ENCODE results near the gene PRKN.
A peak's percentile ranks its signal among the peaks of the same experiment; 100 is the strongest.

PRKN gene

DNA sequence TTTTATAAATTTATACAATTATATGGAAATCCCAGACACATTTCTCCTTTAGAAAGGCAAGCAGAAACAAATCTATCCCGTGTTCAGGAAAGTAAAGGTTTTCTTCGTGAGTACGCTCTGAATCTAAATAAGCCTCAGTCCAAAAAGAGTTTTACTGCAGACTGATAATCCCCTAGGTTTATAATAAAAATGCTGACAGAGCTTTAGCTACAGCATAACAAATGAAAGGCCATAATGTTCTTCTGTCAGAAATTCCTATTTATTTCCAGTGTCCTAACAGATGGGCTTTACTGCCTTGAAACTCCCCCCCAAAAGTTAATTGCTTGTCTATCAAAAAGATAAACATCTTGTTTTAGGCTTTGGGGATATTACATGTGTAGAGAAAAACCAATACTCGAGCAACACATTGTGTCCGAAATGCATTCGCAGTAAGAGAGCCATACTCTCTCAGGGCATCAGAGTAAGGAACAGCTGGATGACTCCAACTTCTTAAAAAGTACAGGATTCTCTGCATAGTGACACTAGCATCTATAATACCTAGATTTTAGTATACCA lies 109.0 kb downstream of the PRKN start:
- no peak for DNase-seq (ENCODE audit: low read depth, low spot score)

DNA sequence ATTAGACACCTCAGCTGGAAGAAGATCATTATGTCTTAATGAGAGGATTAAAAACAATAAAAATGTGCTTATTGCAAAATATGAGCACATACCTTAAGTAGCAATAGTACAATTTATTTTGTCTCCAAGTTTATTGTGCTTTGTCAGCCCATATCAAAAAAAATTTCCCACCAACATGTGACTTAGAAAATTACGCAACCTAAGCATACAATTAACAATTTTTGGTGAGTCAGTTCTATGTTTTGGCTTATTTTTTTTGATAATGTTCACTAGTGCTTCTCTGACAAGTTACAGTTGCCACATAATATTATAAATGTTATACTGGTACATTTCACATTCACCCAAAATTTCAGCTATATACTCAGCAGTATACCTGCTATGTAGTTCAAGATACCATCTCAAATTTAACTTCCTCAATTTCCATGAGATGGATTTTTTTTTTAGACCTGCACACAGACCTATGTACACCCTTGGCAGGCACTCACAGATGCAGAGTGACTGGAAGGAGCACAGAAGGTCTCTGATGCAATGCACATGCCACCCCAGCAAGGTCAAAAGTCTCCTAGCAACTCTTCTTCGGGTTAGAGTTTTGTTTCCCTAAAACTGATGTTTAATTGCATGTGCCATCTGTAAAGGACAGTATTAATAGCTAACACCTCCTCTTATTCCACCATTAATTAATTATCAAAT lies 112.4 kb downstream of the PRKN start:
- DNase-seq (ENCODE audit: low read depth, low spot score), result no peak

DNA sequence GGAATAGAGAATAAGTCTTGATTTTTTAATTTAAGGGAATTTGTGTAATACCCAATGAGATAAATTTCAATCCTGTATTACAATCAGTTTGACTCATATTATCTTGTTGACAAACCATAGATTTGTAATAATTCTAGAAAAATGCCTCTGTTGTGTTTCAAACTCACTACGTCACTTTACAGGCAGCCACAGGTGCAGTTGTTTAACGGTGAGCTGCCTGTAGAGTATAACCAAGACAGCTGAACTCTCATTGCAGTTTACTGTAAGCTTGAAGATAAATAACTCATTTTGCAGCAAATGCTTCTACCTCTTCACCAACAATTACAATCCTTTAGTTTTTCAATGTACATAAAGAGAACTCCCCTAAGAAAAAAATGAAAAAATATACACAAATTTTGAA lies 114.3 kb downstream of the PRKN start:
- DNase-seq (ENCODE audit: low read depth, low spot score), result no peak

DNA sequence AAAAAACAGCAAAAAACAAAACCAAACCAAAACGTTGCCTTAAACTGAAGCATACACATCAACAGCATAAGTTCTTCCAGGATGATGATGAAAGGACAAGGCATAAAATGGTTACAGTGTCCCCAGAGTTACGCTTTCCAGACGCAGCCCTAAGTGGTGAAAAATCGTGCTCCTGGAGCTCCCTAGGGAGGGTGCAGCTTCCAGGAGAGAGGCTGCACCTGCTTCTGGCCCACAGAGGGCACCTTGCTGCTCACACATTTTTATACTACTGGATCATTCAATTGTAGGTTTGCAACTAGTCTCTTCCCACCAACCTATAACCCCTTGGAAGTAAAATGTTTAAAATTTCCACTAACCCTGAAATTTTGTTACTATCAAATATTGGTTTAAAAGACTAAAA lies 115.0 kb downstream of the PRKN start:
- no peak for DNase-seq (ENCODE audit: low read depth, low spot score)

DNA sequence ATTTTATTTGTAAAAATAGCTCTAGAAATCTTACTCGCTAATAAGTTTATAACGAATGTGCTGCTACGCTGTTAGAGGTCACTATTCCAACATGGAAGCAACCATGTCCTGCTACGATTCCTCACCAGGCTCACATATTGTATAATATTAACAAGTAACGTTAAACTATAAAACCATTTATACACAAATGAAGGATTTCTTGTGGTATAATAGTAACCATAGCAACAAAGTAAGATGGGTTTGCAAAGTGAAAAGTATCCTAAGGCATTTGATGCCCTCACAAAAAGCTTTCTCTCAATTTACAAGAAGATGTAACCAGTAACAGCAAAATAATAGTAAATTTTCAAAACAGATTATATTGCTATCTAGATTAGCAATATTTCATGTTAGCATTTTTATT lies 117.2 kb downstream of the PRKN start:
- no peak for DNase-seq (ENCODE audit: low read depth, low spot score)

DNA sequence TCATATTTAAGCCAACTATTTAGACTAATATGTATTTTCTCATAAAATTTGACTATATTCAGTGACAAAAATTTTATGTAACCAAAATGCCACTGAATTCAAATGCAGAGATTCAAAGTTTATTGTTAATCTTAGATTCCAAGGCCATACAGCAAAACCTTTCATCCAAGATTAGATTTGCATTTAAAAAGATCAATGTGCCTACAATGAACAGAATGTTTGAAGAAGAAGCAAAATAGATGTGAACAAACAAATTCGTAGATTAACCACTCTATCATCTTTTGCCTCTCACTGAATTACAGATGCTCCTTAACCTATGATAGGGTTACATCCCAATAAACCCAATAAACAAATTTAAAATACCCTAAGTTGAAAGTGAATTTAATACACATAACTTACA lies 121.7 kb downstream of the PRKN start:
- no peak for DNase-seq (ENCODE audit: low read depth, low spot score)

DNA sequence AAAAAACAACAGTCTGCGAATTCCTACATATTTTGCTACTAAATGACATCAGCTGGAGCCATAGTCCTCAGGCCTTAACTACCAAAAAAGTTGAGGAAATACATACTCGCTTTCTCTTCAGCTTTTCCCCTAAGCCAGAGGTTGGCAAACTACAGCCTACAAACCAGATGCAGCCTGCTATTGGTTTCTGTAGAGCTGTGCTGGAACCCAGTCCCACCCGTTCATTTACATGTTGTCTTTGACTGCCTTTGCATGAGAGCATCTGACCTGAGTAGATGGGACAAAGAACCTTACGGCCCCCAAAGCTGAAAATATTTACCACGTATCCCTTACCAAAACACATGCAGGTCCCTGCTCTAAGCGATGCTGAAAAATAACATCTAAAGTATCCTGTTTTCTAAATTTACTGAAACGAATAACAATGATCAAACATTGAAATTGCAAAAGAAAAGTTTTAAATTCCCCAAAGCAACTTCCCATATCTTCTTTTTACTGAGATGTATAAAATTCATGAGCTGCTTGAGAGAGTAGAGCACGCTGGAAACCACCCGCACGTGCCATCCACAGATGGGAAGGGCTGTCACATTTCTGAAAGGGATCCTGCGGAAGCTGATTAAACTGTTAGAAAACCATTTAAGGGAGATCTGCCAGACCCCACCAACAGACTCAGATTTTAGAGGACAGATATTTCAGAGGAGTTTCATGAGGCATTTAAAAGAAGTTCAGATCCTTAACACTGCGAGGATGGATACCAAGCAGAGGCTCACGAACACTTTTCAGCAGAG lies 124.1 kb downstream of the PRKN start:
- DNase-seq (ENCODE audit: low read depth, low spot score), result no peak

DNA sequence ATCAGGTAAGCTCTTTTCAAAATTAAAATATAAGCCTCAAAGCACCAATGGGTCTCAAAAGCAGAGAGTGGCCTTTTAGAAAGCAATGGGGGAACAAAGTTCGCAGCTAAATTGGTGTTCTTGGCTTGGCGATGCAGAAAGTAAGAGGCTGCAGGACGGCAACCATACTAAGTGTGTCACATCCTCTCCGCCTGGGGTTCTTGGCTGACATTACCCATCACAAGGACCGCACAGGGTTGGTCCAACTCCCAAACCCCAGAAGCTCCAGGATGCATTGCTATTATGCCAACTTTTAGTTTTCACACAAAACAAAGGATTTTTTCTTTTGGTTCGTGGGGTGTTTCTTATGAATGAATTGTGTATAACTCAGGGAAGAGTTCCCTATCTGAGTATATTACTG lies 124.8 kb downstream of the PRKN start:
- DNase-seq (ENCODE audit: low read depth, low spot score), result no peak

DNA sequence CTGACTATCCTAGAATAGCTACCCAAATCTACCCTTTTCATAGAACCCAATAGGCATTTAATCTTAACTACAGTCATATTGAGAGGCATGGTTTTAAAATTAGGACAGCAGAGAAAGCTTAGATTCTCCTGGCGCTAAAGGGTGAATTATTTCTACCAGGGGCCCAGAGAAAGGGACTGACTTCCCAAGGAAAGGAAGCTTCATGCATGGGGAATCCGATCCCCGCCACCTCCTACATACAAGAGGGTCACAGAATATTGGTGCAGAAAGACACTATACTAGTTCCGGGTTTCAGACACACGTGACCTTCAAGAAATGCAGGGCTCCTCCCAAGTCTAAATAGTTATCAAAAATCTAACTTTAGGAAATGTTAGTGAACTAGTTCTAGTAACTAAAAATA lies 130.9 kb downstream of the PRKN start:
- no peak for DNase-seq (ENCODE audit: low read depth, low spot score)

DNA sequence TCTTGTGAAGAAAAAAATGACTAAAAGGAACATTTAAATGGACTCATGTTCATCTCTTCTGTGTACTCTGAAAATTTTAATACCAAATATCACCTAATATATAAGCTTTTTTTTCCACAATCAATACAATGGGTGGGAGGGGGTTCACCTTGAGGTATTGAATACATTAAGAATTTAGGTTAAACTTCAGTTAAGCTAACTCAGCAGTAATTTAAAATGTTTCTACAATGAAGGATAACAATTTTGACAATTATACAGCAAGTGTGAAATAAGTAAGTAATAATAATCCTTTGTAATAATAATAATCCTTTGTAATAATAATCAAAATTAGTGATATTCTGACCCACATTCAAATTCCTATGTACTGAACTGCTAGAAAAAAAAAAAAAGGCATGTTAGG lies 136.0 kb downstream of the PRKN start:
- no peak for DNase-seq (ENCODE audit: low read depth, low spot score)

DNA sequence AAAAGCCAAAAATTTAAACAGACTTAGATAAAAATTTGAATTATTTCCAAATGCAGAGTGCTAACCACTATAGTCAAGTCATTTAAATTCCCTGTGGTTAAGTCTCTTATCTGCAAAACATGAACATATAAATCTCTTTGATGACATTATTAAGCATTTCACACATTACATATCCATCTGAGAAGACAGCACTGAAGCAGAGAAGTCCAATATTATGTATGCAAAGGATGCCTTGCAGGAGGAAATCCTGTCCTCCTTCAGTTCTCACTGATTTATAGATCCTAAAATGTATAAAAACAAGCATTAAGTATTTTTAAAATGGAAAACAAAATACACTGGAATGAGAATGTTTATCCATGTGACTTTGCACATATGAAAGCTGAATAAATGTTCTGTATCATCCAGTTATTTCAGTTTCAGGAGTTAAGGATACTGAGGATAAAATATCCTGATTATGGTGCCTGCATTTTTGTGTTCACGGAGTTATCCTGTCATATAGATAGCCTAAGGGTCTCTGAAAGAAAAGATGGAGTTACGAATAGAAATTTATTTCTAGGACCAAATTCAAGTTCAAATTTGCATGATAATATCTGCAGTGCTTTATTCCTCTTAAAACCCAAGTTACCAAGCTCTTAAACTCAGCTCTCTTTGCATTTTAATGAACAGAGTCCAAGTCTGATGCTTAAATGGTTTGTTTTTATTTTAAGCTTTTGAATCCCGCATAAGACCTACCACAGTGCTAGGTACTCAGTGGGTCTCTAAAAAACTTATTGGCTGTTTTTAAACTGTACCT lies 145.4 kb downstream of the PRKN start:
- DNase-seq (ENCODE audit: low read depth, low spot score), result no peak

DNA sequence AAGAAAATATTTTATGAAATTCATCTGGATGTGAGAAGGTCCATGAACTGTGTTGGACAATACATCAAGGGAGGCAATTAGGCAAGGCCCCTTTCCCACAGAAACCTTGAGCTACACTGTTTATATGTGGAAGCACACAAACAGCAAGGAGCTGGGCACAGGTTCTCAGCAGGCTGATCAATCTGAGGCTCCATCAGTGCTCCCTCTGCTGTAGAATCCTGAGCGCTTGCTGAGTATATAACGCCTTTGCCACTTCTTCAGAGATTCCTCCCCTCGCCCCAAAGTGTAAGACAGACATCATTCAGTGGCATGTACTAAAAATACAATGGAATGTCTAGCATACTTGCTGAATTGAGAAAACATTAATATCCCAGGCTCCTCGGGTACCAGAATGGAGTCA lies 146.9 kb downstream of the PRKN start:
- DNase-seq (ENCODE audit: low read depth, low spot score), result no peak

DNA sequence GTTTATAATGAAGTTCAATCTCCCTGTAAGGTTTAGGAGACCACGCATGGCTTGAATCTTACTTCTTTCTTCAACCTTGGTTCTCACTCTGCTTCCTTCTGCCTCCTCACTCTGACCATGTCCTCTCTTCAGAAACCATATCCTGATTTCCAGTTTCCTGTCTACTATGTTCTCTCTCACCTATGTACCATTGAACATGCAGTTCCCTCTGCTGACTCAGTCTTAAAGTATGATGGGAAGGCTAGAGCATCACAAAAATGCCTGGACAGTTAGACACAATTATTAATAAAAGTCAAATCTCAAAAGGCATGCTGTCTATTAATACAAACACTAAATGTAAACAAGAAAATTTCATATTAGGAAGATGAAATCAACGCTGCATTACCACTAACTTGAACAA lies 151.6 kb downstream of the PRKN start:
- DNase-seq (ENCODE audit: low read depth, low spot score), result no peak

DNA sequence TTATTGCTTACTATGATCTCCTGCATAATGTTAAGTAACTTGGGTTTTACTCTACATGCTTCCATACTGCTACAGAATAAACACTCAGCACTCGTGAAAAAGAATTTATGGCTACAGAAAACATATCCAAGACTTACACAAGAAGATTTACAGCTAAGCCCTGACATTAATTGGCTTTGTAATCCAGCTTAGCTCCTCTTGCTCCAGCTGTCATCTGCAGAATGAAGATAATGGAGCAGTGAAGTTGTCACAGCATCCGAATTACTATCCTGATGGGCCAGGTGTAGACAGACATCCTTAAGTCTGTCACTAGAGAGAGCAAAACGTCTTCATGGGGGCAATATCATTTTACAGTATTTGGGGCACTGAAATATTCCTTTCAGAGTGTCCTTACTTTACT lies 155.3 kb downstream of the PRKN start:
- DNase-seq (ENCODE audit: low read depth, low spot score), result no peak

DNA sequence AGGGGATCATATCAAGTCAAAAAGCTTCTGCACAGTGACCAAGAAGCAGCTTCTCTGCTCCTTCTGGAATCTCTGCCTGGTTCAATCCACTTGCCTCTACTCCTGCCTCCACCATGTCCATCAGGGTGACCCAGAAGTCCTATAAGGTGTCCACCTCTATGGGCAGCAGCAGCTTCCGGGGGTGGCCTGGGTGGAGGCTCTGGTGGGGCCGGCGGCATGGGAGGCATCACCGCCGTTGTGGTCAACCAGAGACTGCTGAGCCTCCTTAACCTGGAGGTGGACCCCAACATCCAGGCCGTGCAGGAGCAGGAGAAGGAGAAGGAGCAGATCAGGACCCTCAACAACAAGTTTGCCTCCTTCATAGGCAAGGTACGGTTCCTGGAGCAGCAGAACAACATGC lies 159.3 kb downstream of the PRKN start:
- no peak for DNase-seq (ENCODE audit: low read depth, low spot score)

DNA sequence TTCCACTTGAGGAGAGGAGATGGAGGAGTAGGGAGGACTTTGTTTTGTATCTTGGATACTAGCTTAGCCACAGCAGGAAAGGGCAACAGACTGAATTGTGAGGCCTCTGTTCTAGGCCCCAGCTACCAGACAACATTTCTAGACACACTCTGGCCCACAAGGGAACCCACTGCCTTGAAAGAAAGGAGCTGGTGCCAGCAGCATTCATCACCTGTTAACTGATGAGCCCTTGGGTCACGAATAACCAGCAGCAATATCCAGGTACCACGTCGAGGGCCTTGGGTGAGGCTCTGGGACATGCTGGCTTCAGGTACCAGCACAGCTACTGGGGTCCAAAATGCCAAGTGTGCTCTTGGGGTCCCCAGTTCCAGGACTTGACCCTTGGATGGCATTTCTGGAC lies 165.5 kb downstream of the PRKN start:
- no peak for DNase-seq (ENCODE audit: low read depth, low spot score)

DNA sequence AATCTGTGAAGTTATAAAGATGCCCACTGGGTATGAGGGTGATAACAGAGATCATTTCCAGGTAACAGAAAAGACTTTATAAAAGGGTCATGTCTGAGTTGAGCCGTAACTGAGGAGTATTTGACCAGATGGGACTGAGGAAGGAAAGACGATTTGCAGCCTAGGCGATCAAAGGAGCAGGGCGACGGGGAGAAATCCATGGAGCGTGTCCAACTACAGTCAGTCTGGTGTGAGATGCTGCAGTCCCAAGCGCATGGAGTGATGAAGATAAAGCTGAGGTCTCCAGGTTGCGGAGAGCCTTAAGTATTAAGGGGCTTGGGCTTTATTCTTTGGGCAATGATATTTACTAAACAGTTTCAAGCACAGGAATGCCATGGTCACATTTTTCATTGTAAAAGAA lies 166.7 kb downstream of the PRKN start:
- no peak for DNase-seq (ENCODE audit: low read depth, low spot score)

DNA sequence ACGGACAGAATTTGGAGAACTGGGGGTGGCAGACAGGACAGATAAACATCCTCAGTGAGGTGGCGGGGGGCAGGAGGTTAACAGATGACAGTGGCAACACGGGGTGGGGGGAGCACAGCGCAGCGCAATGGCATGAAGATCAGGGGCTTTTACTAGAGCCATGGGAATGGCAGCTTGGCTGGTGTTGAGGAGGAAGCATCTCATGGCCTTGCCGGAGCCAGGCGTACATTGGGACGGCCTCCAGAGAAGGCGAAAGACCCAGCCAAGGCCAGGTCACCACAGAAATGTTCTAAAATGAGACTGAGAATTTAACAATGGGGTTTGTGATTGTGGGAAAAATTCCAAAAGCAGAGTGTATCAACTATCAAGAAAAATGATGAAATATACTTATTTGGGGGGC lies 173.0 kb downstream of the PRKN start:
- no peak for DNase-seq (ENCODE audit: low read depth, low spot score)

DNA sequence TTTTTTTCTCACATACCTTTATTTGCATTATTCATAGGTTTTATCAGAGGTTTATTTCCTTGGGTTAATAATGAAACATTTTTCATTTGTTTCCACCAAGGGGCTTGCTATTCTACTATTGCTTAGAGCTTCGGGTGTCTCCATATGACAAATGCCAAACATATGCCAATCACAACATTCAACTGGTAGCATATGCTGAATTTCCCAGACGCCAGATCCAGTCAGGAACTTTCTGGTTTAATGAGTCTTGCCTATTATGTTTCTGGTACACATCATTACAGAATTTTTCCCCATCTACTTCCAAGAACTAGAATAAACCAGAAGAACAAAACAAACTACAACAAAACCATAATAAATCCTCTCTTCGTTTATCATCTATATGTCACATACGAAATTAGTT lies 180.7 kb downstream of the PRKN start:
- no peak for DNase-seq (ENCODE audit: low read depth, low spot score)

DNA sequence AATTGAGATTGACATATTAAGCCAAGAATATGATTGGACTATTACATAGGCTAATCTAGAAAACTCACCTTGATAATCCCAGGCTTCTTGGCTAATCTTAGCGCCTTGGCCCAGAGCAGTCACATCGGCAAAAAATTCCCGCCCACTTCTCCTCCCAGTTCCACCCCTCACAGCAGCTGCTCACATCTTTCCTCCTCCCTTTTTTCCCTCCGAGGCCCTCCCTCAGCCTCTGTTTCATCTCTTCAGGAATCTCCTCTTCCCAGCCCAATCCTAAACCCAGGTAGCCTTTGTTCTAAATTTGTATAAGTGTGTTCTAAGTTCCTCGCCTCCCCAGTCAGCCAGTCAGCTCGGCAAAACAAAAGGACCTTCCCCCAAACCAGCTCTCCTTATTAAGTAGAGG lies 184.3 kb downstream of the PRKN start:
- DNase-seq (ENCODE audit: low read depth, low spot score), result peak; percentile 38

DNA sequence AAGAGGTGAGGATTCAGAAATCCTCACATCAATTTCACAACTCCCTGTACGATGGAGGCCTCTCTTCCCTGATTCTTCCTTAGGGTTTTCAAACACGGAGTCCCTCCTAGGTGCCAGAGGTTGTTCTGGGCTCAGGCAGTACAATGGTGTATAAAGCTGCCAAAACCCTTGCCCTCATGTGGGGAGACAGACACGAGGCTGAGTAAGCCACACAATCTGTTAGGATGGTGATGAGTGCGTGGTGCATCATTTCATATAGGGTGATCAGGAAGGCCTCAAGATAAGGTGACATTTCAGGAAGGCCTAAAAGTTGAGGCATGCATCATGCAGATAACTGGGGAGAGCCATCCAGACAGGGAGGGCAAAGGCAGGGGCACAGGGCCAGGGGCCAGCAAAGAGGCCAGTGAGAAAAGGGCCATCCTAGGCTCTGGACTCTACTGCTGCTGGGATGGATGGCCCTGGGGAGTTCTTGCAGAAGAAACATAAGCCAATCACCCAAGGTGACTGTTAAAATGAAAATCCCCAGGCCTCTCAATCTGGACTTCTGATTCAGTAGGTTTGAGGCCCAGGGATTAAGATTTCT lies 186.5 kb downstream of the PRKN start:
- no peak for DNase-seq (ENCODE audit: low read depth, low spot score)

DNA sequence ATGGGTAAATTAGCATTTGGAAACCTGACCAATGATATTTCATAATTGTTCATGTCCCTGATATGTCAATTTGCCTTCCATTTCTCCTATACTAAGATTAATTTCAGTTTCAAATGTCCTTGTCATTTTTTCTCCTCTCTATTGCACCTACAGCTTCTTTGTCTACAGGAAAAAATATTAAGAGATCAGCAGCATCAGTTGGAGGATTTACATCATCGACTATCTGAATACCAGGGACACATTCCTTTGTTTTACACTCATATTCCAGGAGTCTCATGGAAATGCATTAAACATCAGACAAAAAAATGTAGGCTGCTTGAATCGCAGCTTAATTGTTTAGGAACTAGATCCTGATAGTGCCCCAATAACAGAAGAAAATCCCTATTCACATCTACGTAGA lies 188.2 kb downstream of the PRKN start:
- DNase-seq (ENCODE audit: low read depth, low spot score), result no peak

Measured in iPS DF 19.7 (cell line).